GDM1 (cell line): ENCODE results near the gene MYO1D.
"Not testable (repeated sequence)": the region's sequence is repeated elsewhere in the genome, so short reads cannot be mapped to it uniquely, and the experiment has no call there.

ENCODE experiments used
- DNase-seq: peaks from one replicate; lab custom pipeline; 2025; lab: John Stamatoyannopoulos, UW

The MYO1D gene

DNA sequence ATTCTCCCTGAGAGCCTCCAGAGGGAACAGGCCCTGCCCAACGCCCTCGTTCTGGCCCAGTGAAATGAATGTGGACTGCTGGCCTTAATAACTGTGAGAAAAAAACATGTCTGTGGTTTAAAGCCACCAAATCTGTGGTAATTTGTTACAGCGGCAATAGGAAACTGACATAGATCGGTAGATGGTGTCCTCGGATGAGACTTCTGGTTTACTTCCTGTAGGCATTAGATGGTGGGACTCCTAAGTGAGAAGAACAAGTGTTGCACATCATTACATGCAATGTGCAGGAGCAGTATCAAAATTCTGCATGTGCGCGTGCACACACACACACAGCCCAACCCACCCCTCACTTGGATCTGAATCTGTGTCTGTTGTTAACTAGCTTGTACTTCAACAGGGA lies 348.1 kb downstream of the MYO1D start:
- DNase-seq = no peak

DNA sequence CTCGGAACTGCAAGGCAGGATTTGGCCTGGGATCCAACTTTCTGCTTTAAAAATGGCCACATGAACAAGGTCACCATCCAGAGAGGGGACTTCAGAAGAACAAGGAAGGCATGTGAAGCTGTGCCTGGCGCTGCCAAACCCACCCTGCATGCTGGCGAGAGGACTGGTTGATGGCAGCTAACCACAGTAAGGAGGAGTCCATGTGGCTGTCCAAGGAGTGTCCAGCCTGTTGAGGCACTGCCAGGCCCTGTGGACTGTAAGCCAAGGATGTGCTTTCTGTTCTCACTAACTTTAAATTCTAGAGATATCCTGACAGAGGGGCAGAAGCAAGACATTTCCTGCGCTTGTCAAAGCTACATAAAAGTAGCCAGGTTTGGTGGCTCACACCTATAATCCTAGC lies 349.8 kb downstream of the MYO1D start:
- DNase-seq = no peak

DNA sequence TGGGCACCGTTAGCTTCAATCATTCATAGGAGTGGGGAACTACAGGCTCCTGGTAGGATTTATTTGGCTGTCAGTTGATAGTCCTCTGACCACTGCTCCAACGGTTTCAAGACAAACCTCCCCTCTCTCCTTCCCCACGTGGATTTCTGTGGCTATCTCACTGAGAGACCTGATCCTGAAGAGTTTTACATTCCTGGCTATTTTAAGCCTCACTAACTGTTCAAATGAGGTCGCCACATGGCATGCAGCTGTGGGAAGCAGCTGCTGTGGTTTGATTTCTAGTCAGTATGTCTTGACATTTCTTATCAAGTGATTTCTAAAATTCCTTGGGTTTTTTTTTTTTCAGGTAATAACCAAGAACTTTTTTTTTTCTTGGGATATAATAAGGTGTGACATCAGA lies 351.8 kb downstream of the MYO1D start:
- no peak for DNase-seq

DNA sequence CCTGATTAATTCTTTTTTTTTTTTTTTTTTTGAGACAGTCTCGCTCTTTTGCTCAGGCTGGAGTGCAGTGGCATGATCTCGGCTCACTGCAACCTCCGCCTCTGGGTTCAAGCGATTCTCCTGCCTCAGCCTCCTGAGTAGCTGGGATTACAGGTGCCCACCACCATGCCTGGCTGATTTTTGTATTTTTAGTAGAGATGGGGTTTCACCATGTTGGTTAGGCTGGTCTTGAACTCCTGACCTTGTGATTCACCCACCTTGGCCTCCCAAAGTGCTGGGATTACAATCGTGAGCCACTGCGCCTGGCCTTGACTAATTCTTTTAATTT lies 352.4 kb downstream of the MYO1D start:
- not testable (repeated sequence) for DNase-seq

DNA sequence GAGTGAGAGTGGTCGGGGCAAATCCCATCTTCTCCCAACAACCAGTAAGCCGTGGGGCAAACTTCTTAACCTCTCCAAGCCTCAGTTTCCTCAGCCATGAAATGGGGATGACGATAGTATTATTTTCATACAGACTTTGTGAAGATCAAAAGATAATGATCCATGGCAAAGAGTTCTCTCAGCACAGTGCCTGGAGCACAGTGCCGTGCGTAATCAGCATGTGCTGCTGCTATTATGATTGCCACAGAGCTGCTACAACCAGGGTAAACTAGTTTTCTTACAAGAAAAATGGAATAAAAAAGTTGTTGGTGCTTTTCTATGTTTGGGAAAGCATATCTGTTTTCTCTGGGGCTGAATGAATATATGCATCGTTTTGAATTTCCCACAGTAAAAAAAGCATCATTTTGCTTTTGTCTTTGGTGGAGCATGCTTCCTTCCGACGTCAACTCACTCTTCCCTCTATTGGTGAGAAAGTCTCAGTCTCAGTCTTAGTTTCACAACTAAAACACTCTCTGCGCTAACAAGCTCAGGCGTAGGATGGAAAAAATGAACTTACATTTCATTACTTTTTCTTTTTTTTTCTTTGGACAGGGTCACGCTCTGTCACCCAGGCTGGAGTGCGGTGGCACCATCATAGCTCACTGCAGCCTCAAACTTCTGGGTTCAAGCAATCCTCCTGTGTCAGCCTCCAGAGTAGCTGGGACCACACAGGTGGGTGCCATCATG lies 352.9 kb downstream of the MYO1D start:
- no peak for DNase-seq

DNA sequence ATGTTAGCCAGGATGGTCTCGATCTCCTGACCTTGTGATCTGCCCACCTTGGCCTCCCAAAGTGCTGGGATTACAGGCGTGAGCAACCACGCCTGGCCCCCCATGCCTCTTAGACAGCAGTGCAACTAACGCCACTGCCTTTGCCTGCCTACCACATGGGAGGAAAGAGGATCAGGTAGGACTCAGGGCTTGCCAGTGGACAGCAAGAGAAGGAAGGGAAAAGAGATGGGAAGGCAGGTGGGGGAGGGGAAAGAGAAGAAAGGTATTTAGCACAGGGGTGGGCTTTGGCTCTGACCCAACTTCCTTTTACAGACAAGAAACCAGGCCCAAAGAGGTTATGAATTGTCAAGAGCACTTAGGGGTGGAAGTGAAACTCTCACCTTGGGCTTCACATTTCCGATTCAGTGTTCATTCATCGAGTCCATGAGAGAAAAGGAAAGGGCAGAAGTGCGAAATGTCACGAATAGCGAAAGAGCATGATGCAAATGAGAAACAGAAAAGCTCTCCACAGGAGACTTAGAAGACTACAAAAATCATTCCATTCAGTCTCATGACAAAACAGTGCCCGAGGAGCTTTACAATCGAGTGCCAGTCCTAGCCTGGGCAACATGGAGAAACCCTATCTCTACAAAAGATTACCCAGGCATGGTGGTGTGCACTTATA lies 353.8 kb downstream of the MYO1D start:
- no peak for DNase-seq

DNA sequence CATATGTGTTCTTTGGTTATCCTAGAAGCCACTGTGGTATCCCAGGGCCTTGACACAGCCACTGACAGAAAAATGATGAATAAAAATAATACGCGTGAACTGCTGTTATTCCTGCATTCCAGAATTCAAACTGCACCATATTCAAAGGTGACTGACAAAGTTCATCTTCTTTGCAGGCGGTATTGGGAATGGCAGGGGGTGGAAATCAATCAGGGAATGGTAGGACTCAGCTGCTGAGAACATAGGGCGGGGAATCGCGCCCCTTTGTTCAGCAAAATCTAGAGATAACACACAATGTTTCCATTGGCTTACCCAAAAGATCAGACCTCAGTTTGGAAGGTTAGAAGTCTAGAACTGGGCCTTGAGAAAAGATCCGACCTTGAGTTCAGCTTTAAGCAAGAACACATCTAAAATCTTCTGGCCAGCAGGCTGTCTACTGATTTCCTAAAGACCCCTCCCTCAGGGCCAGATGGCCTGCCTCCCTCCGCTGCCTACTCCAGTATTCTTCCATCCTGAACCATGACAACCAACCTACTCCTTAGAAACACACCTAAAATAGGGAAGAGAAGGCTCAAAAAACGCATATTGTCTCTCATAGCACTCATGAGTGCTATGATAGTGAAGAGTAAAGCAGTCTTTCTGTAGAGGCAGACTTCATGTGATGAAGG lies 356.1 kb downstream of the MYO1D start:
- no peak for DNase-seq

DNA sequence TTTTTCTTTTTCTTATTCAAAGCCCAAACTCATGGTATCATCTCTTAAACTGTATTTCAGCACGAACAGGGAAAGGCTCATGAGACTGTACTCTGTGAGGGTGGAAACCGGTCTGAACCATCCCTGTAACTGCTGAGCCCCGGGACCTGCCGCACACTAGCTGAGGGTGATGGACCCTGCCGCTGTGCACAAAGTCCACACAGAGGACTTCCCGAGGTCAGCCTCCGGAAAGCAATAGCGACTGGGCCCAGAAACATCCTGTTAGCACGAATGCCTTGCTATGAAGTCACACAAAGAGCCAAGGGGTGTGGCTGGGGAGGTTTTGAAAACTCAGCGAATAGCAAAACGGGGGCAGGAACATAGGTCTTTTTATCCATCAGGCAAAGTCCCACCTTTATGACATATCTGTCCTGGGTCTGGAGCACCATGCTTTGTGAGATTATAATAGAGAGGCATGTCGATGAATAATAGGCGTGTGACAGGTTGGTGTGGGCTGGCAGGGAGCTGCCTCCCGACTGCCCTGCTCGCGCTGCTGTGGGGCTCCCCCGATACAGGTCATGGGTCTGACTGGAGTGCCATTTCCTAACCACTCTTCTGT lies 356.7 kb downstream of the MYO1D start:
- no peak for DNase-seq

DNA sequence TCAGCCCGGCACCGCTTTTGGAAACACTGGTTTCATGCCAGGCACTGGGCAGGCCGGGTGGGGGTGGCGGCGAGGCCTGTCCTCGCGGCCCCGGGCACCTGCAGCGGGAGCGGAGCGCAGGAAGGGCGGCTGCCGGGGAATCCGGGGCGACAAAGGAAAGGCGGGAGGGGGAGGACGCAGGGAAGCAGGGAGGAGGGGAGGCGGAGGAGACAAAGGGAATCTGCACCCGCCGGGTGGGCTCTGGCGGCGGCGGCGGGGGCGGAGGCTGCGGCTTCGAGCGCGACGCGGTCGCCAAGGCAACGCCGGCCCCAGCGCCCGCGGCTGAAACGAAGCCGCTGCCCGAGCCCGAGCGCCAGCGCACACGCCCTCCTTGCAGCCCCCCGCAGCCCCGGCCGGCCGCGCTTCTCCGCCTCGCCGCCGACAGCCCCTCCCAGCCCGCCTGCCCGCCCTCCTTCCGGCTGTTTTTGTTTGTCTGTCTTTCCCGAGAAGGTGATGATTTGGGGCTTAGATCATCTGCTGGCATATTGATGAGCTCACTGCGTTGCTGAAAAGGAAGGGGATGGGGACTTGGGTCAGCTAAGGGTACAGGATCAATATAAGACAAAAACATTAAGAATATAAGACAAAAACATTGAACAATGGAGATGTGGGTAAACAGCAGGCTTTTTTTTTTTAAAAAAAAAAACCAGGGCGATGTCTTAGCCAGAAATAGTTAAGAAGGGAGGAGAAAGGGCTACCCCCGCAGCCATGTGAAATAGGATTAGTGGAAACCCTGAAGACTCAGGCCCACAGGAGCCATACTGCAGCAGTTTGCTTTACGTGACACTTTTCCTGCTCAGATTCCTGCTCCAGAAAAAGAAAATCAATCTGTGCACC lies 357.5 kb downstream of the MYO1D start:
- no peak for DNase-seq

DNA sequence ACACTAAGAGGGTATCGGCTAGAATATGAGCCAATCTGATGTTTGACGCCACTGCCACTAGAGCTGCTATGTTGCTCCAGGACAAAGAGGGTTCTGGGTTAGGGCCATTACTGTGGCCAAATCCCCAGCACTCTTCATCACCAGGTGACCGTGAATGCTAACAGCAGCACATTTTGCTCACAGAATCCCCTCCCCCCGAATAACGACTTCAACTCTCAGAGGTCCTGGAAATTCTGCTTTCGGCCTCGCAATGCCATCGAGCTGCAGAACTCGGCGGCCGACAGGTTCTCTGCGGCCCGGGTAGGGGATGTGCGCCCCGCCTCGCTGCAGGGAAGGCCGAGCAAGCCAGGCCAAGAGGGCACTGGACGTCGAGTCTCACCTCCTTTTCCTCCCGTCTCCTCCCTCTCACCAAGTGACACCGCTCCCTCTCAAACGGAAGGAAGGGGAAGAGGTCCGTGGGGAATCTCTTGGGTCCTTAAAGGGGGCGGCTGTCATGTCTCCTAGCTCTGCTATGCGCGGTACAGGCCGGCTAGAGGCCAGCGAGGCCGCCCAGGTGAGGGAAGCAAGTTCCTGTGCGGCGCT lies 358.2 kb downstream of the MYO1D start:
- DNase-seq = no peak

DNA sequence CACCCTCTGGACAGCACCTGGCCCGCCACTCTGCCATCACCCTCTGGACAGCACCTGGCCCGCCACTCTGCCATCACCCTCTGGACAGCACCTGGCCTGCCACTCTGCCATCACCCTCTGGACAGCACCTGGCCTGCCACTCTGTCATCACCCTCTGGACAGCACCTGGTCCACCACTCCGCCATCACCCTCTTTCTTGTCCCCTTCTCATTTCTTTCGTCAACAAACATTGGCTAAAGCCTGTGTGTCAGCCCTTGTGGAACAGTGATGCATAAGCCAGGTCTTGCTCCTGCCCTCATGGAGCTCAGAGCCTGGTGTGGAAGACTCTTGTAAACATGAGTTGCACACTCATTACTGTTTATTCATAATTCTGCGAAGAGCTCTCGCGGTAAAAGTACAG lies 358.9 kb downstream of the MYO1D start:
- DNase-seq = no peak

DNA sequence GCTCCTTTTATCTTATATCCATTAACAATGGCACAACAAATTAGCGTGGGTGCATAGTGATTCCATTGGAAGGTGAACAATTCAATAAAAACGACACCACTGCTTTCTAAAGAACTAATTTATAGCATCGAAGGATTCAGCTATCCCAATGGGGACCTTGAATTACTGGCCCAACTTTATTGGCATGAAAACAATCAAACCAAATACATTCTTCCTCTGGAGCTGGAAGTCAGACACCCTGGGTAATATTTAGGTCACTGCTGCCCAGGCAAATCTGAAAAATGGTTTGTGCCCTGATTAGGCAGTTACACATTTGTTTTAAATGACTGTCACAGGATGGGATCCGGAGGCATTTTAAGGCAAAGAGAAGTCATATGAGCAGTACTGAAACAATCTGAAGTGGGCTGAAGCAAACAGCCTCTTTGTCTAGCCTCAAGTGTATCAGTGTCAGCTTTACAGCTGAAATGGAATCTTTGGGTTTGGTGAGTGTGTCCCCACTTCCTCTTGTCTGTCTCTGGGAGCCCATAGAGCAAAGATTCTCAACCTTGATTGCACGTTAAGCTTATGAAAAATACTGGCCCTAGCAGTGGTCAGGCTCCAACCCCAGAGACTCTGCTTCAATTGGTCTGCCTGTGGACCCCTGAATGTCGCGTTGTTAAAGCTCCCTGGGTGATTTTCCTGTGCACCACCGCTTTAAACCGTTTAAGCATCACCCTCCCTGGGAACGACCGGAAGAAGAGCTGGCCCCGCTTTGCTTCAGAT lies 359.8 kb downstream of the MYO1D start:
- no peak for DNase-seq

DNA sequence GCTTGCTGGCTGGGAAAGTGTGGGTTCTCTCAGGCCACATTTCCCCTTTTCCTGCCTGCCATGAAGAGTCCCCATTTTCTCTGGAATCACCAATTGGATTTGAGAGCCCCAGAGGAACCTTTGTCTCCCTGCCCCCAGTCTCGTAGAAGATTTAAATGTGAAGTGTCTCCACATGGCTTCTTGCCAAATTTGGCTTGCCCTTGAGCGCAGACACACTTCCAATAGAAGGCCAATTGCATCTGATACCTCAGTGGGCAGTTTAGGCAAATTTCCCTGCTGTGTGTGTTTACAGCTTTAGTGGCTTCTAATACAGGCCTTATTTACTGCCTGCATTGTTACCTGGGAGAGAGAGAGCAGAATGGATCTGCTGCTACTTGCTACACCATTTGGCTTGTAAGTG lies 360.5 kb downstream of the MYO1D start:
- no peak for DNase-seq

DNA sequence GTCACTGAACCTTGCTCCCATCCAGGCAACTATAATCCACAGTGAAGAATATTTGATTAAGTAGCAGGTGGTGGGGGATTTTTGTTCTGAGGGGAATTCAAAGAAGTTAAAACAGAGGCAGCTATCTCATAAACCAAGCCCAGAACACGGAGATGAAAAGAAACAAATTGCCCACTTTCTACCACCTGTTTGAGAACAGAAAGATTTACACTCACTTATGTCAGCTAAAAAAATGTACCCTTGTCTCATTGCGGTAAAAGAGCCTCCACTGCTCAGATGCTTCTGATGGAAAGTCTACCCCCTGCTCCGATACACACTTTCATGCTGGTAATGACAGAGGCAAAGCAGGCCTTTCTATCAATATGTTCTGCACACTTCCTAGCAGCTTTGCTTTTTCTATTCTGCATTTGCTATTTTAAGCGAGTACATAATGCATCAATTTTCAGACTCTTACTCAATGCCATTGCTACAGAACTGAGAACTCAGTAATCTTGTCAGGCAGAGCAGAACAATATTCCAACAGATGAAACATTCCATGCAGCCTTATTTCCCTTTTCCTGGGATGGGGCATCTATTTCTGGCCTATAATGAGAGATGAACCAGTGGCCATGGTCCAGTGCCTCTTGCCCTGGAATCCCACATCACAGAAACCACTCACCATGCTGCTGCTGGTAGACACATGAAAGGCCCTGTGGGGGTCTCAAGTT lies 361.1 kb downstream of the MYO1D start:
- no peak for DNase-seq

DNA sequence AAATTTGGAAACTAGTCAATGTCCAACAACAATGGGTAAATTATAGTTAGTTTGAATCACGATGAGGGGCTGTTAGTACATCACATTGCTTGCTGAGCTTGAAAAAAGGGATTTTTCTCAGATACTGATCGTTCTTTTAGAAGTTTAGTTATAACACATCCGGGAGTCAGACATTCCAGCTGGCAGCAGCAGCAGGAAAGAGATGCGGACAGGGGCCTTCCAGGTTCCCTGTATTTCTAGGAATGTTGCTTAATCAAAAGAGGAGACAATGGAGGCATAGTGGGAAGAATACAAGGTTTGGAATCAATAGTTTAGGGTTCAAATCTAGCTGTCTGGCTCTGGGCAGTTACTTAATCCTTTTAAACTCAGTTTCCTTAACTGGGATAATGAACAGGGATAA lies 362.3 kb downstream of the MYO1D start:
- DNase-seq = no peak

DNA sequence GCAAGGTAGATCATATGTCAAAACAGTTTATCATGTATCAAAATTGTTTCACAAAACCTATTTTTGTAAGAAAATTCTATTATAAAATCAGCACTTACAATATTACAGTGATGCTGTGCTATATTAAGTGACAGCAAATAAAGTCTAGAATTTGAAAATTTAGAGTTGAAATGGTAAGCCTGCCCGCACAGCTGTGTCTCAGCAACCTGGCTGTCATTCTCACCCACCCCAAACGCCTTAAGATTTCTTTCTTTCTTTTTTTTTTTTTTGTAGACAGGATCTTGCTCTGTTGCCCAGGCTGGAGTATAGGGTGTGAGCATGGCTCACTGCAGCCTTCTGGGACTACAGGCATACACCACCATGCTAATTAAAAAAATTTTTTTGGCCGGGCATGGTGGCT lies 363.3 kb downstream of the MYO1D start:
- DNase-seq = no peak

DNA sequence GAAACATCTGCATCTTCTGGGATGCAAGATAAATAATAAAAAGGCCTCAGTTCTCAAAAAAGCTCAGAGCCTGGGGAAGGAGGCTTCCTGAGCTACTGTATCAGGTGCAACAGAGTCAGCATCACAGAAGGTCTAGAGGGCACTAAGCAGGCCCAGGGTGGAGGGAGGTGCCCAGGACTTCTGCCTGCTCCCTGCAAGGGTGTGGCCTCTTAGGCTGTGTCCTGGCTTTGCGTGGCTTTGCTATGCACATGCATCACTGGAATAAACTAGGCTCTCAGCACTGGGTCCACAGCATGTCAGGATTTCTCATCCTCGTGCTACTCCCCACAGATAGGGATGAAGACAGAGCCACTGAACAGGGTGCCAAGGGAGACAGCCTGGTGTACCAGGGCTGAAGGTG lies 364.6 kb downstream of the MYO1D start:
- no peak for DNase-seq

DNA sequence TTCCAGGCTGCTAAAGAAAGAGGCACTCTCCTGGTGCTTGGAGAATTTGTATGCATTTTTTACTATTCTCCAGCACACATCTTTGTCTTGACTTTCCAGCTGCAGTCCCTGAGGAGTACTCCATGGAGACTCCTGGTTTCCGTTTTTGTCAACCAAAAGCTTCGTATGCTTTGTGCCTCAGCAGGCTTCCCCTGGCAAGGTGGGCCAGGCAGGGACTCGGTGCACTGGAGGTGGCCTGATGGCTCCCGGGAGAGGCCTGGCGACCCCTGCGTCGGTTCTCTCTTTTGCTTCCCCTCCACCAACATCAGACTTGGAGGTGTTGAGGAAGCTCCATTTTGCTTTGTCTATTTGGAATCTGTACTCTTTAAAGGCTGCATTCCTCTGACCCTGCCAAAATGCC lies 366.5 kb downstream of the MYO1D start:
- no peak for DNase-seq

DNA sequence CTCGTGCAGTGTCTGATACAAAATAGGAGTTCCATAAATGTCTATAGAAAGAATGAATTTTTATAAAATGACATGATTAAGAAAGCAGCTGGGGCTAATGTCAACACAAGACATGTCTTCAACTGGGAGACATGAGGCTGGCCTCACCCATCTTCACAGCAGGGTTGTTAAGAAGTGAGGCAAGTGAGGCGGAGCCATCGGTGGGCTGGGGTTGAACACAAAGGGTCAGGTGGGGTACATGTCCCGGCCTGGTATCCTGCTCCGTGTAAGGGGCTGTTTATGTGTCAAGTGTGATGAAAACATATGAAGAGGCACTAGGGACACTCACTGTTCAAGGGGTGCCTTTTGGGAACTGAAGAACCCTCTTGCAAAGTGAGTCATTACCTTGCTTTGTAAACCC lies 368.0 kb downstream of the MYO1D start:
- no peak for DNase-seq
